ENCODE measurements around the gene PIGA.

DNA sequence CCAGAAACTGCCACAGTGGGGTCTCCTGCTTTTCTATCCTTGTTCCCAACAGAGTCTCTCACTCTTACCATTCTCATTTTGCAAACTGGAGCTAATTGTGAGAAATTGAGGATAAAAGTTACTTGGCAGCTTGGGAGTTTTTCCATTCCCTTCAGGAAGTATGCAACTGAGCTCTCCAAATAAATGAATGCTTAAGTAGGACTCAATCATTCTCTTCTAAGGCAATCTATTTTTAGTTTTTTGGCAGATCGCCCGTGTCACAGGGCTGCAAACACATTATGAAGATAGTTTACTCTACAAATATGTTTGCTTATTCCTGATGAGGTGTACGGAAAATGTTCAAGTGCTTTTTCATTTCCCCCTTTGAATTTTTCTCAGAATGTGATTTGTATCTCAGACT lies 25.2 kb downstream of the PIGA start:
- TF ChIP-seq, protein P1, sequence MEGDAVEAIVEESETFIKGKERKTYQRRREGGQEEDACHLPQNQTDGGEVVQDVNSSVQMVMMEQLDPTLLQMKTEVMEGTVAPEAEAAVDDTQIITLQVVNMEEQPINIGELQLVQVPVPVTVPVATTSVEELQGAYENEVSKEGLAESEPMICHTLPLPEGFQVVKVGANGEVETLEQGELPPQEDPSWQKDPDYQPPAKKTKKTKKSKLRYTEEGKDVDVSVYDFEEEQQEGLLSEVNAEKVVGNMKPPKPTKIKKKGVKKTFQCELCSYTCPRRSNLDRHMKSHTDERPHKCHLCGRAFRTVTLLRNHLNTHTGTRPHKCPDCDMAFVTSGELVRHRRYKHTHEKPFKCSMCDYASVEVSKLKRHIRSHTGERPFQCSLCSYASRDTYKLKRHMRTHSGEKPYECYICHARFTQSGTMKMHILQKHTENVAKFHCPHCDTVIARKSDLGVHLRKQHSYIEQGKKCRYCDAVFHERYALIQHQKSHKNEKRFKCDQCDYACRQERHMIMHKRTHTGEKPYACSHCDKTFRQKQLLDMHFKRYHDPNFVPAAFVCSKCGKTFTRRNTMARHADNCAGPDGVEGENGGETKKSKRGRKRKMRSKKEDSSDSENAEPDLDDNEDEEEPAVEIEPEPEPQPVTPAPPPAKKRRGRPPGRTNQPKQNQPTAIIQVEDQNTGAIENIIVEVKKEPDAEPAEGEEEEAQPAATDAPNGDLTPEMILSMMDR (IDR thresholded peaks at IDR 0.05): no peak
- no peak for TF ChIP-seq POLR2A (IDR thresholded peaks at IDR 0.05)
